Measurements from ENCODE around the gene UNCX.

The UNCX gene

DNA sequence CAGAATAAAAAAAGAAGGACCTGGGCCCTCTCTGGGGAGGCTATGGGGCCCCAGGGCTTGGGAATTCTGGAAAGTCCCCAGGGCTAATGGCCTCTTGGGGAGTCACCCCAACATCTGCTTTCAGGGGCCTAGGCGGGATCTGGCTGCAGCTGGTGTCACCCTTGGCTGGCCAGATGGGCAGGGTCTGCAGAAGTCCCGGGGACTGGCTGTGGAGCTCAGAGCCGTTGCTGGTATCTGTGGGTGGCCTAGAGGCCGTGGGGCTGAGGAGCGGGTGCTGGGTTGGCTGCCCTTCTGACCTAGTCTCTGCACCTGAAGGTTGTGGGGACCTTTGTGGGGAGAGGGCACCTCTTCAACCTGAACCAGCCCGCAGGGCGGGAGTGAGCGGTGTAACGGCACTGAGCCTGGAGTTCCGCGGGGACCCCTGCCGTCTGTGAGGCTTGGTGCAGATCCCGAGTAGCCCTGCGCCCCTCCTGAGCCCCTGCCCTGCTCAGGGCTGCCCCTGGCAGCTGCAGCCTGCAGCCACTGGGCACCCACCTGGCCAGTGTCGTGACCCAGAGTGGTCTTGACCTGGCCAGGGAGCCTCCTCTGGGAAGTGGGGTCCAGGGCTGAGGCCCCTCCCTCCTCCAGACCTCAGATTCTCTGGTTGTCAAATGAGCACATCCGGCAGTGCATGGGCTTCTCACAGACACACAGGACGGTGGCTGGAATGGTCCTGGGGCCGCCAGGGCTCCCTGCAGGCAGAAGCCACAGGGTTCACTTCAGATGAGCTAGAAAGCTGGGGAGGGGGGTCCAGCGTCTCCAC is 51.5 kb downstream of the UNCX start:
- in situ Hi-C loops (cut with HindIII; ENCODE audit: low pct_ligation_motif_present, low pct_unique_long_range_greater_than_20kb, low sequenced_read_pairs): no loop called here
- no peak for DNase-seq

DNA sequence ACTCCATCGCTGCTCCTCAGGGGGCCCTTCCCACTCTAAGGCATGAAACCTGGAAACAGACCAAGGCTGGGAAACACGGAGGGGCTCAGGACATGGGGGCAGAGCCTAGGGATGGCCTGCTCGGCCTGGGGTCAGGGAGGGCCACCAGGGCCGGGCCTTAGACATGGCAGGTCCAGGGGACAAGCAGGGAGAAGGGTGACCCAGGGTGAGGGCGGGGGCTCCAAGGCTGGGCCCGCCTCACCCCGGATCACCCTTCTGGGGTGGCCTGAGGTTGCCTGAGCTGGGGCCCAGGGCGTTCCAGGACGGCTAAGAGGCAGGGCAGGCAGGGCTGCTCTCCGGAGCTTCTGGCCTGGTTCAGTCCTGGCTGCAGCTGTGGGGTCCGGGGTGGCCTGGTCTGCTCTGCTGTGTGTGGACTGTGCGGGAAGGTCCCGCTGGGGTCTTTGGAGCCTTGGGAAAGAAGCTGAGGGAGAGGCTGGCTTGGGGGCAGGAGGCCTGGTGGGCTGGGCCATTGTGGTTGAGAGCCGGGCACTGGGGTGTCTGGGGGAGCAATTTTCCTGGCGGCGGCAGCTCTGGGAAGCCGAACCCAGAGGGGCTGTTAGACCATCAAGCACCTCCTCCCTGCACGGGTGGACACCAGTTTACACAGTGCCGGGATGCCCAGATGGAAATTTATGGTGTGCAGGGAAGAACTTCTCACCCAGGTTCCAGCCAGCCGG is 52.2 kb downstream of the UNCX start:
- DNase-seq: no peak
- in situ Hi-C loops (cut with HindIII; ENCODE audit: low pct_ligation_motif_present, low pct_unique_long_range_greater_than_20kb, low sequenced_read_pairs): no loop called here

GRCh38 chr7:1285556-1286301 is 53.1 kb downstream of the UNCX start:
- in situ Hi-C loops (cut with HindIII; ENCODE audit: low pct_ligation_motif_present, low pct_unique_long_range_greater_than_20kb, low sequenced_read_pairs): no loop called here

More at GRCh38 chr7:1285556-1286301, 53.1 kb downstream of the UNCX start:
- no peak for DNase-seq
